Thoracic aorta (tissue), 2 donors: ENCODE data around the gene ENTREP3. TPM values are rescaled to one million over a fixed set of nuclear protein-coding genes. Genes with fewer than 3 reads are reported as not detected.
A peak's percentile ranks its signal among the peaks of the same experiment; 100 is the strongest.
"Not testable (repeated sequence)": the region's sequence is repeated elsewhere in the genome, so short reads cannot be mapped to it uniquely, and the experiment has no call there.

ENCODE experiments used
- ATAC-seq: fragments of 150-250 bp; one replicate; pipeline ENCODE4 v1.8.0; 2017; ENCODE audit warnings: low read depth; ENCODE audit not compliant: insufficient number of reproducible peaks, low FRiP score
- DNase-seq: peaks from one replicate; pipeline ENCODE4 v3.0.0-alpha.2; 2020; ENCODE audit warnings: low spot score
- H3K27ac ChIP-seq, 2 donors: fragments of 200-600 bp; sonication (generic); 1 replicate in 1 of 2; 2 replicates in 1 of 2; pipeline ENCODE4 v1.5.1; 2016; ENCODE audit warnings: mild to moderate bottlenecking in 2 of 2, moderate library complexity in 2 of 2
- H3K27me3 ChIP-seq: fragments of 200-600 bp; sonication (generic); replicated peaks from 2 replicates; pipeline ENCODE4 v1.6.0; 2016; ENCODE audit warnings: mild to moderate bottlenecking; ENCODE audit not compliant: insufficient read depth
- H3K36me3 ChIP-seq: fragments of 200-600 bp; sonication (generic); one replicate; pipeline ENCODE4 v1.5.1; 2016
- H3K4me1 ChIP-seq, 2 donors: fragments of 200-600 bp; sonication (generic); 1 replicate in 1 of 2; 2 replicates in 1 of 2; pipeline versions ENCODE4 v1.5.1 to v1.6.0; 2016; ENCODE audit warnings: low read depth in 2 of 2, mild to moderate bottlenecking in 1 of 2; ENCODE audit not compliant: control insufficient read depth in 1 of 2
- H3K4me3 ChIP-seq: fragments of 200-600 bp; sonication (generic); 2 replicates; pipeline ENCODE4 v1.5.1; 2016; ENCODE audit warnings: mild to moderate bottlenecking
- H3K9me3 ChIP-seq: fragments of 200-600 bp; sonication (generic); 2 replicates; pipeline ENCODE4 v1.5.1; 2016
- total RNA-seq, 2 donors: library from RNA; depleted of rRNA; stranded (reverse); fragments of >200 nt; gene quantifications; one replicate each; pipeline versions ENCODE4 v1.1.0 to v1.2.3, GENCODE V29; 2016
- TF ChIP-seq, protein P1 (sequence below): fragments of 200-600 bp; sonication (generic); IDR thresholded peaks from one replicate; pipeline ENCODE4 v1.5.1; 2019; ENCODE audit warnings: antibody characterized with exemption

The ENTREP3 gene
- total RNA-seq, 2 donors from 2014 or later: 14.7 to 16.1 TPM

DNA sequence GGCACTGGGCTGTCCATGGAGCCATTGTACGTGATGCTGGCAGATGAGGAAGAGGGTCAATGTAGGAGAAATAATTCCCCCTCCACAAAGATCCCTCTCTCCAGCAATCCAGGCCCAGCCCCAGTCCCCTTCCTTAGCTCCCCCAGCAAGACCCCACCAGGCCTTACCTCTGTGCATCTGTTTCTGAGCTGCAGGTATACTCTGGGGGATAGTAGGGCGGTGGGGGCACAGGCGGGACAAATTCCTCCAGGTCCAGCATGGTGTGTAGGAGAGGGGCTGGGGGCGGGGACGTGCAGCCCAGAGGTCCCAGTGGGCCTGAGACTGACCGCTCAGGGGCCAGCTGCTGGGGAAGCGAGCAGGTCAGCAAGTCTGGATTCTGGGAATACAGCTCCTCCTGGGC, 3.7 kb downstream of the ENTREP3 start:
- ATAC-seq: no peak
- Histone ChIP-seq H3K36me3 (peaks cover 4% of the 10 kb centered on the region), H3K9me3 (no peaks in the 10 kb centered on the region), H3K27me3 (no peaks in the 10 kb centered on the region), H3K4me3 (no peak overlapping the region), H3K4me1 (peaks cover 16 to 40% of the 10 kb centered on the region in 2 donors), H3K27ac (peak overlapping the region in 1 of 2 donors; percentile 16)
- TF ChIP-seq, protein P1, sequence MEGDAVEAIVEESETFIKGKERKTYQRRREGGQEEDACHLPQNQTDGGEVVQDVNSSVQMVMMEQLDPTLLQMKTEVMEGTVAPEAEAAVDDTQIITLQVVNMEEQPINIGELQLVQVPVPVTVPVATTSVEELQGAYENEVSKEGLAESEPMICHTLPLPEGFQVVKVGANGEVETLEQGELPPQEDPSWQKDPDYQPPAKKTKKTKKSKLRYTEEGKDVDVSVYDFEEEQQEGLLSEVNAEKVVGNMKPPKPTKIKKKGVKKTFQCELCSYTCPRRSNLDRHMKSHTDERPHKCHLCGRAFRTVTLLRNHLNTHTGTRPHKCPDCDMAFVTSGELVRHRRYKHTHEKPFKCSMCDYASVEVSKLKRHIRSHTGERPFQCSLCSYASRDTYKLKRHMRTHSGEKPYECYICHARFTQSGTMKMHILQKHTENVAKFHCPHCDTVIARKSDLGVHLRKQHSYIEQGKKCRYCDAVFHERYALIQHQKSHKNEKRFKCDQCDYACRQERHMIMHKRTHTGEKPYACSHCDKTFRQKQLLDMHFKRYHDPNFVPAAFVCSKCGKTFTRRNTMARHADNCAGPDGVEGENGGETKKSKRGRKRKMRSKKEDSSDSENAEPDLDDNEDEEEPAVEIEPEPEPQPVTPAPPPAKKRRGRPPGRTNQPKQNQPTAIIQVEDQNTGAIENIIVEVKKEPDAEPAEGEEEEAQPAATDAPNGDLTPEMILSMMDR: no peak
- DNase-seq: no peak

DNA sequence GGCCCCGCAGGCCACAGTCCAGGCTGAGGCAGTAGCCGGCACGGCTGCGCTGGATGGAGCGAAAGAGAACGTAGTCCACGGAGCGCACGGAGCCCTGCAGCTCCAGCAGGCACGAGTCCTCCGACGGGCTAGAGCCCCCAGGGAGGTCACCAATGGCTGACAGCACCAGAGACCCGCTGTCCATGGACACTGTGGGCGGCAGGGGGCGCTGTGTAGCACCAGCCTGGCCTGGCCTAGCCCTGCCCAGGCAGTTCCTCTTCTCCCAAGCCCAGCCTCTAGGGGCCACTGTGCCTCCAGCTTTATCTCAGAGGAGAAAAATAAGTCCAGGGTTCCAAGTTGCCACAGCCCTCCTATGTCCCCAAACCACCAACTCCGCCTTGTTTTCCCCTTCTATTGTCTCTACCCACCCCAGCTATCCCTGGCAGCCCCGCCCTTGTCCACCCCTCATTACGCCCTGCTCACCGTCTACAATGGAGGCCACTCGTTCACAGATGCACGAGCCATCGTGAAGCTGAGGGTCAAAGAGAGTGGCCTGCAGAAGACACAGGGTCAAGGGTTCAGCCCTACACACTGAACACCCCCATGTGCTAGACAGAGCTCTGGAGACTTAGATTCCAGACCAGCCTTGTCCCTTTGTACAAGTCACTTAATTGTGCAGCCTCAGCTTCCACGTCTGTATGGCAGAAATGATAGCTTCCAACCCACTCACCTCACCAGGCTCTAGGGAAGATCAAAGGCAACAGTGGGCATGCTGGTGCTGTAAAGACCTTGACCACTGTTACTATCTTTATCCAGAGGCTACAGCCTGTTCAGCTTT, 4.4 kb downstream of the ENTREP3 start:
- no peaks in the 10 kb centered on the region for H3K9me3 ChIP-seq
- peaks cover 16 to 33% of the 10 kb centered on the region in 2 donors for H3K4me1 ChIP-seq
- H3K27ac ChIP-seq: peak overlapping the region; percentile 16 to 43
- ATAC-seq (peak; percentile 37), DNase-seq (peak; percentile 76)
- H3K36me3 ChIP-seq: peaks cover 4% of the 10 kb centered on the region
- H3K4me3 ChIP-seq: peak overlapping the region; percentile 58
- TF ChIP-seq, protein P1: peak; percentile 99
- no peaks in the 10 kb centered on the region for H3K27me3 ChIP-seq

DNA sequence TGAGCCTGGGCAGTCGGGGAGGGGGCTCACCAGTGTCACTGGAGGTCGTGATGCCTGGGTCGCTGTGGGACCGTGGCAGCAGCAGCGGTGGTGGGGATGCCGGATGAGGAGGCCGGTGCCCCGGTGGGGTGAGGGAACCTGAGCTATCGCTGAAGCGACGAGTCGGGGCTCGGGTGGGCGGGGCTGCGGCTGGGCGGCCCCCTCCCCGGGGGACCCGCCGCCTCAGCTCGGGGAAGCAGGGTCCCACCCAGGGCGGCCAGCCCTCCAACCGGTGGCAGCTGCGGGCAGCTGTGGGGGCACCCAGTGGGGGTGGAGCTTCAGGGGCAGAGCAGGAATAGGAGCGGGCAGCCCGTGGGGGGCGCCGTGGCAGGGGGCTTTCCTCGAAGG, 5.0 kb downstream of the ENTREP3 start:
- Histone ChIP-seq H3K36me3 (peaks cover 4% of the 10 kb centered on the region), H3K27me3 (no peaks in the 10 kb centered on the region), H3K4me3 (peak overlapping the region; percentile 58), H3K9me3 (no peaks in the 10 kb centered on the region), H3K4me1 (peaks cover 16 to 33% of the 10 kb centered on the region in 2 donors), H3K27ac (no peak overlapping the region)
- ATAC-seq (no peak), DNase-seq (no peak)
- TF ChIP-seq, protein P1: no peak

- no peak for DNase-seq
- peaks cover 4% of the 10 kb centered on the region for H3K36me3 ChIP-seq
- ATAC-seq: no peak
- H3K4me1 ChIP-seq: peaks cover 11 to 25% of the 10 kb centered on the region in 2 donors
- H3K27ac ChIP-seq: no peak overlapping the region
- TF ChIP-seq, protein P1: no peak
- H3K27me3 ChIP-seq: no peaks in the 10 kb centered on the region
- H3K9me3 ChIP-seq: no peaks in the 10 kb centered on the region
- H3K4me3 ChIP-seq: no peak overlapping the region
Measured at GRCh38 chr1:155247667-155248553, 7.4 kb downstream of the ENTREP3 start.

- H3K27me3 ChIP-seq, H3K9me3 ChIP-seq, ATAC-seq, H3K27ac ChIP-seq, DNase-seq, H3K36me3 ChIP-seq, H3K4me3 ChIP-seq: not testable (repeated sequence)
- peaks cover 12 to 32% of the 10 kb centered on the region in 2 donors for H3K4me1 ChIP-seq
Measured at GRCh38 chr1:155246796-155247195, 8.5 kb downstream of the ENTREP3 start.
